GM12872 (cell line): ENCODE measurements around the gene XRCC4.

ENCODE experiments used
- CTCF ChIP-seq: IDR thresholded peaks from 3 replicates; pipeline ENCODE4 v1.5.1; 2011; ENCODE audit warnings: low read depth, mild to moderate bottlenecking, low read length, moderate library complexity; ENCODE audit not compliant: insufficient read depth

The XRCC4 gene

DNA sequence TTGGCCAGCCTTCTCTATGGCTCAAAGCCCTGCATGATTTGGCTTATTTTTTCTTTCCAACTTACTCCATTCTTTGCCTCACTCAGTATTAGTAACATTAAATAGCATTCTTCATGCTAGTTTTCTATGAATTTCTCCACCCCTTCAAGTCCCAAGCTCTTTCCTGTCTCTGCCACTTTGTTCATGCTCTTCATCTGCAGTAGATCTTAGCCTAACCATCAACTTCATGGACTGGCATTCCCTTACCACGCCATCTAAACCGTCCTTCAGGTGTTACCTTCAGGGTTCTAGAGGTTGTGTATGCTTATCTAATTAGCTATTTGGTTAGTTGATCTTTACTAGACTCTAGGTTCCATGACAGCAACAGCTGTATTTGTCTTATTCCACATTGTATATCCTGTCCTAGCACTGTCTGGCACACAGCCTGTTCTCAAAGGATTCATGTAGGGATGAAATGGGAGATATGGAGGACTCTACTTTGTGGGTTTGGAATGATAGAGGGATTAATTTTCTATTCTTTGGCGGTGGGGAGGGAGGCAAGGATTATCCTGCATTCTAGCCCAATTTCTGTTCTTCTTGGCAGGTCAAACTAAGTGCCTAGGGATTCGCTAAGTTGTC, 26.5 kb upstream of the XRCC4 start:
- TF ChIP-seq CTCF = no peak

DNA sequence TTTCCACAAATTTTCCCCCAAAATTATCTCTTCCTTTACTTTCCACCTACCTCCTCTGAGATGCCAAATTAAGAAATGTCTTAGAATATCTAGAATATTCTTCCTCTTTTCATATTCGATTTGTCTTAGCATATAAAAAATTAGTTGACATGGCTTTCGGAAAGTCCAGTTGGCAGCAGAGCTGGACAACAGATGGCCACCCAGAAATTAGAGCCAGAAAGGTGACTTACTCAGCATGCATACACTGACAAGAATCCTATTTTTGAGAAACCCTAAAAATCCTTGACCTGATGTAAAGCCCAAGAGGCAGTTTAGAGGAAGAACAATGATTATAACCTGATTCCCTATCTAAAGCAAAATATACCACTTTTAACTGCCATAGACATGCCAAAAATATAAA, 22.2 kb upstream of the XRCC4 start:
- no peak for TF ChIP-seq CTCF

- TF ChIP-seq CTCF = no peak
Observed at GRCh38 chr5:83058726-83059125, 18.6 kb upstream of the XRCC4 start.

GRCh38 chr5:83059341-83059740, 18.0 kb upstream of the XRCC4 start:
- TF ChIP-seq CTCF = no peak

DNA sequence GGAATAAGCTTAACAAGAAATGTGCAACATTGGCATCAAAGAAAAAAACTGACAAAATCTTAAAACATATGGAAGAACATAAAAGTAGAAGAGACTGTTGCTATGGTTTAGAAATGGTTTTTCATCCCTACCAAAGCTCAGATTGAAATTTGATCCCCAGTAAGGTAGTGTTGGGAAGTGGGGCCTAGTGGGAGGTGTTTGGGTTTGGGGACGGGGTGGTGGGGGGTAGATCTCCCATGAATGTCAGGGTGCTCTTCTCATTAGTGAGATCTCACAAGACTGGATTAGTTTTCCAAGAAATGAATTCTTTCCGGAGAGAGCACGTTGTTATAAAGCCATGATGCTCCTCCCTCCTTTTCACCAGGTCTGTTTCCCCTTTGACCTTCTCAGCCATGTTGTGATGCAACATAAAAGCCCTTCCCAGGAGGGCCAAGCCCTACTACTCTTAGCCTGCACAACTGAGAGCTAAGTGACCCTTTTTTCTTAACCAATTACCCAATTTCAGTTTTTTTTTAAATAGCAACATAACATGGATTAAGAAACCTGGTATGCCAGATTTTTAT, 10.7 kb upstream of the XRCC4 start:
- TF ChIP-seq CTCF = no peak

- TF ChIP-seq CTCF = no peak
Observed at GRCh38 chr5:83069096-83069799, 8.1 kb upstream of the XRCC4 start.

GRCh38 chr5:83071286-83072051, 5.9 kb upstream of the XRCC4 start:
- TF ChIP-seq CTCF = no peak
